NCI-H1092 treated with DMSO at 0.1 percent for 48 hours (cell line): ENCODE measurements around the gene PLXNB3.

Experiments used
- DNase-seq: peaks from one replicate; lab custom pipeline; 2025; lab: John Stamatoyannopoulos, UW

PLXNB3 gene

GRCh38 chrX:153762626-153763173 lies 1.3 kb upstream of the PLXNB3 start:
- DNase-seq = no peak

GRCh38 chrX:153763298-153763932 lies 634 bp upstream of the PLXNB3 start:
- DNase-seq = no peak

GRCh38 chrX:153764786-153765137 lies 713 bp downstream of the PLXNB3 start:
- DNase-seq = no peak

GRCh38 chrX:153765138-153766079 lies 1.4 kb downstream of the PLXNB3 start:
- DNase-seq = no peak

- peak; percentile 67 for DNase-seq
Observed at GRCh38 chrX:153766098-153766817, 2.2 kb downstream of the PLXNB3 start.

- peak; percentile 75 for DNase-seq
Observed at GRCh38 chrX:153766871-153767673, 3.0 kb downstream of the PLXNB3 start.

- no peak for DNase-seq
Observed at GRCh38 chrX:153767674-153768055, 3.6 kb downstream of the PLXNB3 start.

- DNase-seq = no peak
Observed at GRCh38 chrX:153768311-153769157, 4.5 kb downstream of the PLXNB3 start.

- DNase-seq = no peak
Observed at GRCh38 chrX:153769158-153769864, 5.3 kb downstream of the PLXNB3 start.

- DNase-seq = no peak
Observed at GRCh38 chrX:153769865-153770600, 6.0 kb downstream of the PLXNB3 start.

GRCh38 chrX:153770601-153771414 lies 6.8 kb downstream of the PLXNB3 start:
- no peak for DNase-seq

GRCh38 chrX:153771415-153772315 lies 7.6 kb downstream of the PLXNB3 start:
- no peak for DNase-seq

GRCh38 chrX:153772316-153773217 lies 8.5 kb downstream of the PLXNB3 start:
- no peak for DNase-seq

GRCh38 chrX:153773218-153773611 lies 9.2 kb downstream of the PLXNB3 start:
- DNase-seq = no peak

GRCh38 chrX:153773741-153774575 lies 9.9 kb downstream of the PLXNB3 start:
- no peak for DNase-seq
